Esophagus mucosa (tissue), 1 donor: ENCODE results near the gene UBR2. TPM values are rescaled to one million over a fixed set of nuclear protein-coding genes. Genes with fewer than 3 reads are reported as not detected.
"Not testable (repeated sequence)": the region's sequence is repeated elsewhere in the genome, so short reads cannot be mapped to it uniquely, and the experiment has no call there.

Experiments
- ATAC-seq: fragments of 200-7000 bp; cut with Tn5 transposase; one replicate; pipeline ENCODE4 v1.9.1; 2020
- total RNA-seq: library from RNA; stranded (reverse); gene quantifications from one replicate; pipeline ENCODE4 v1.2.4, GENCODE V29; 2023
- donor health status: DM: yes; HTN: yes; CAD: no.

Gene UBR2
- total RNA-seq, 1 donor from 2014 or later = 15.0 TPM

- peak; percentile 6 for ATAC-seq
Observed at GRCh38 chr6:42727627-42728026, 163.8 kb downstream of the UBR2 start.

GRCh38 chr6:42729731-42730130 lies 165.9 kb downstream of the UBR2 start:
- ATAC-seq = no peak

- not testable (repeated sequence) for ATAC-seq
Observed at GRCh38 chr6:42733867-42734481, 170.1 kb downstream of the UBR2 start.

- no peak for ATAC-seq
Observed at GRCh38 chr6:42735976-42736375, 172.1 kb downstream of the UBR2 start.

GRCh38 chr6:42740725-42741124 lies 176.9 kb downstream of the UBR2 start:
- no peak for ATAC-seq

GRCh38 chr6:42742116-42742894 lies 178.5 kb downstream of the UBR2 start:
- ATAC-seq = no peak

Other genes with a start within 250 kb of the UBR2 start
- gene TRERF1, start 112.1 kb upstream of the UBR2 start, total RNA-seq = 7.3 TPM
- 0.08 TPM for gene PRPH2, start 158.6 kb downstream of the UBR2 start, total RNA-seq
- gene TBCC, start 182.1 kb downstream of the UBR2 start, total RNA-seq = 15.0 TPM
- gene BICRAL, start 218.0 kb downstream of the UBR2 start, total RNA-seq = 6.1 TPM